Stimulated activated CD4-positive, alpha-beta T cell treated with anti-CD3 and anti-CD28 coated beads, Interleukin-4, amount 100 ng/mL, for 1 hour (primary cell): ENCODE results near the gene GIGYF2.

ENCODE experiments used
- DNase-seq: peaks from one replicate; pipeline ENCODE4 v3.0.0-alpha.2; 2020

The GIGYF2 gene

DNA sequence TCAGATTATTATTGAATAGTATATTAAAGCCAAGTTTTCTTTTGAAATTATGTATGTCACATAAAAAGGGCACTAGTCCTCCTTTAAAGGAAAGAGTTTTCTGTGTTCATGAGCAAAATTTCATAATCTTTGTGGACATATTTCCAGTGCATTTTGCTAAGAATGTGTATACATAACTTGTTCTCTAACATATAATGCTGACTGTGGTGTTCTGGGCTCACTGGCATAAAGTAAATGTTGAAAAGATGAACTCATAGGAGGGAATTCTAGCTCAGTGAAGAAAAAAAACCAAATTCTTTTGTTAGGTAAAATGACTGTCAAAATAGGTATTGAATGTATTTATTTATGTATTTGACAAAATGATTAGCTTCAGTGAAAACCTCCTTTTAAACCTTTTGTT, 73.1 kb downstream of the GIGYF2 start:
- no peak for DNase-seq

- DNase-seq = no peak
Observed at GRCh38 chr2:232771870-232772269, 74.7 kb downstream of the GIGYF2 start.

DNA sequence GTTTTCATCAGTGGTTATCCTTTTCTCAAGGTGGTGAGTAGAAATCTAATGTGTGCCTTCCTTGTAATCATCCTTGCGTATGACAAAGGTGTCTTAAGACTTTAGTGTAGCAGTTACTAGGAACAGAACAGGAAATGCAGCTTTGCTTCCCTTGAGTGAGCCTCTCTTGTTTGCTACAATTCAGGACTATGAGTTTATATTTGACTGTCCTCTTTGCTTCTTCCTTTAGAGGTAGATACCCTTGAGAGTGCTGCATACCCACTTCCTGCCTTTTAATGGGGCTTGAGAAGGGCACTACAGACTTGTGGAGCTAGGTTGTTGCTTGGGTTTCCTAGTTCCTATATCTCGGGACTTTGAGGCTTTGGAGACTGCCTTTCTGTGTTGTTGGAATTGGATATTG, 75.4 kb downstream of the GIGYF2 start:
- DNase-seq = no peak

GRCh38 chr2:232773815-232774214, 76.7 kb downstream of the GIGYF2 start:
- DNase-seq = no peak

DNA sequence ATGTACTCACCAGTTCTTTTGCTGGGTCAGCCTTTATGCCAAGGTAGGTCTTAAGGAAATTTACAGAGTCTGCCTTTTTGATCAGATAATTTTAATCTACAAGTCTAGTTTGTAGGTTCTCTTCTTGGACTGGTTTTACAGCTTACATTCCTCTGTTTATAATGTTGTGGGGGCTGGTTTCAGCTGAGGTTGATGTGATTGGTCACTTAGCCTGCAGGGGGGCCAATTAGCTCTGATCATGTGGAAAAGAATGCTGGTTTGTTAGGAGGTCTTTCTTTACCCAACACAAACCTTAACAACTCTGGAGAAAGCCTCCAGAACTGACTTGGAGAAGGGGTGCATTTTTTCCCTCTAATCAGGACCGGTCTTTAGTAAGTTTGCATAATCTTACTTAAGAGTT, 79.3 kb downstream of the GIGYF2 start, which contains the start of gene KCNJ13:
TSS of gene KCNJ13 (minus strand) at position 131 of the 400 bp plus-strand sequence. CDS start 5,203 bp downstream, outside the sequence.
- no peak for DNase-seq

GRCh38 chr2:232777276-232777675, 80.1 kb downstream of the GIGYF2 start:
- no peak for DNase-seq

GRCh38 chr2:232779465-232779864, 82.3 kb downstream of the GIGYF2 start:
- no peak for DNase-seq

DNA sequence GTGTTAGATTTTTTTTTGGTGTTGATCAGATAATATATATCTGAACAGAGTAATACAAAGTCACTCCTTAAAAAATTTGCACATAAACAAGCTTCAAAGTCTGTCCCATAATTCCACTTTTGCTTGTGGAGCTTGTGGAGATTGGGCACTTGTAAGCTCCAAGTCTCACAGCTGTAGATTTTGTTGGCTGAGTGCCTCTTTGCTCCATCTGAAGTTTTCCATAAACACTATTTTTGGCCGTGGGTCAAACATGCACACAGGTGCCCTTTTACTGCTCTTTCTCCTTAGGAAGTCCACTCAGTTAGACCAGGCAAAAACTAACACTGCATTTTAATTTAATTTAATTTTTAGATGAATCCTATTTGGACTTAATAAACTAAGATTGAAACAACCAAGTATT, 82.8 kb downstream of the GIGYF2 start:
- DNase-seq = no peak

GRCh38 chr2:232781765-232782164, 84.6 kb downstream of the GIGYF2 start:
- DNase-seq = no peak

- no peak for DNase-seq
Observed at GRCh38 chr2:232783278-232783677, 86.1 kb downstream of the GIGYF2 start.

DNA sequence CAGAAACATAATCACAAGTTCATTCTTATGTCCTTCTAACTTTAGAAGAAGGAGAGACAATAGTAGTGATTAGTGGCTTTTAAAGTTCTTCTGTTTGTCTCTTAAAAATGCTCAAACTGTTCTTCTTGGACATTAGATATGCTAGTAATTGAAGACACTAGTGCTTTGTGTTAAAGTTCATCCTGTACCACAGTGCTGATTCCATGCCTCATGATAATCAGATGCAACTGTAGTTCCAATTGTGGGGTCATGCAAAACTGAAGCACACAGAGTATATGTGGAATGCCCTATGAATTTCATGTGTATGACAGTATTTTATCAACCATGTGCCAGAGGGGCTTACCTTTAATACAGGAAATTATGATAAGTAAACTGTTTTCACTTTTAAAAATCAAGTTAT, 90.7 kb downstream of the GIGYF2 start:
- DNase-seq = no peak

GRCh38 chr2:232789082-232789481, 92.0 kb downstream of the GIGYF2 start:
- DNase-seq = no peak

- no peak for DNase-seq
Observed at GRCh38 chr2:232791518-232791917, 94.4 kb downstream of the GIGYF2 start.

DNA sequence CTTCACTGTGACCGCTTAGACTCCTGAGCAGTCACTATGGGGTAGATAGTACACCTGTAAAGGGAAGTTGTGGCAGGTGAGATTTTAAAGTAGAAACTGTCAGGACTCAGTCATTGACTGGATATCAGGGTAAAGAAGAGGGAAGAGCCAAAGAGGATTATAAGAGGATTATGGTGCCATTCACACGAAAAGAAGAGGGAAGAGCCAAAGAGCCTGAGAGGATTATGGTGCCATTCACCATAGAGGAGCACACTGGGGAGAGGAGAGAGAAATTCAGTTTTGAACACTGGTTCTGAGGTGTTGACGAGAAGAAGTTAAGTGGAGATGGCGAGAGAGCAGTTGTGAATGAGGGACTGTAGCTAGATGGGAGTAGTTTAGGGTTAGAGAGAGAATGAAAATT, 96.1 kb downstream of the GIGYF2 start:
- no peak for DNase-seq

- DNase-seq = no peak
Observed at GRCh38 chr2:232794981-232795380, 97.8 kb downstream of the GIGYF2 start.

GRCh38 chr2:232795920-232796319, 98.8 kb downstream of the GIGYF2 start:
- DNase-seq = no peak

GRCh38 chr2:232798187-232798586, 101.1 kb downstream of the GIGYF2 start:
- no peak for DNase-seq

- no peak for DNase-seq
Observed at GRCh38 chr2:232800166-232800565, 103.0 kb downstream of the GIGYF2 start.

GRCh38 chr2:232802091-232802490, 105.0 kb downstream of the GIGYF2 start:
- no peak for DNase-seq

GRCh38 chr2:232809349-232810124, 112.4 kb downstream of the GIGYF2 start:
- DNase-seq = no peak

DNA sequence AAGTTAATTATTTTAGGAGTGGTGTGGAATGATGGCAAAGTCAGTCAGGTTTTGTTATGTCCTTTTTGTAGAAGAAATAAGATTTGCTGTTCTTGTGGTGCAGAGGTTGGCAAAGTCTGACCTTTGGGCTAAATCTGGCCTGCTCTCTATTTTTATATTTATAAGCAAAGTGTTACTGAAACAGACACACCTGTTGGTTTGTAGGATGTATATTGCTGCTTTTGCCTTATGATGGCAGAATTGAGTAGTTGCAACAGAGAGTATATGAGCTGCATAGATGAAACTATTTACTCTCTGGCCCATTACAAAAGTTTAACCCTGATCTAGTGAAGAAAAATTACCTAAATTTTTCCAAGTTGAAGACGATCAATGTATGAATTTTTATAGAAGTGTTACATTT, 113.3 kb downstream of the GIGYF2 start:
- DNase-seq = no peak

DNA sequence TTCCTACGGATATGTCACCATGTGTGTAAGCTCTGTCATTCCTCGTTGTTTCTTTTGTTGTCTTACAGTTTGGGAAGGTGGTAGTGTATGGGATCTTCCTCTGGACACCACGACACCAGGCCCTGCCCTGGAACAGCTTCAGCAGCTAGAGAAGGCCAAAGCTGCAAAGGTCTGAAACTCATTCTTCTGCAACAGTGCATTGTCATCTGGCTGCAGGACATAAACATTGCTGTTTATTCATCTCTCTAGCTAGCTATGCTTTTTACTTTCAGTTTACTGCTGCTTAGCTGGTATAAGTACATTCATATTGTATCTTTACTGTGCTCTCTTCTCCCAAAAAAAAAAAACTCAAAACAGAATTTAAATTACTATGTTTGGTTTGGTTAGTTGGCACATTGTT, 118.4 kb downstream of the GIGYF2 start:
- no peak for DNase-seq

DNA sequence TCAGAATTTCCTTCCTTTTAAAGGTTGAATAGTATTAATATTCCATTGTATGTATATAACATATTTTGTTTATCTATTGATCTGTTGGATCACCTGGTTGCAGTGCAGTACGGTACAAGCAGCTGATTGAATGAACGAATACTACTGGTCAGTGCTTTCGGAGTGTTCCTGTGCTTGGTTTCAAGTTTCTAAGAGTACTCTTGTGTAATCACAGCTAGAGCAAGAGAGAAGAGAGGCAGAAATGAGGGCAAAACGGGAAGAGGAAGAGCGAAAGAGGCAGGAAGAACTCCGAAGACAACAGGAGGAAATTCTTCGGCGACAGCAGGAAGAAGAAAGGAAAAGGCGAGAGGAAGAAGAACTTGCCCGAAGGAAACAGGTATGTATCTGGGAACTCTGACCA, 119.5 kb downstream of the GIGYF2 start:
- no peak for DNase-seq

- DNase-seq = no peak
Observed at GRCh38 chr2:232817756-232818155, 120.6 kb downstream of the GIGYF2 start.

GRCh38 chr2:232829988-232830387, 132.9 kb downstream of the GIGYF2 start:
- no peak for DNase-seq
